Measurements from ENCODE around the gene SMARCC2. TPM values are rescaled to one million over a fixed set of nuclear protein-coding genes. Genes with fewer than 3 reads are reported as not detected.

Gene SMARCC2
- total RNA-seq, 2 donors from 2014 or later, result 80.1 to 84.2 TPM

GRCh38 chr12:56224102-56224701, 34.9 kb upstream of the SMARCC2 start, which contains the start of gene NABP2:
Gene NABP2, plus strand, starts transcription at chr12:56224342. Its CDS starts 515 bp downstream, at chr12:56224857.
- Histone ChIP-seq H3K27me3 (no peaks in the 10 kb centered on the region), H3K4me1 (peaks cover 20% of the 10 kb centered on the region), H3K9me3 (no peaks in the 10 kb centered on the region), H3K36me3 (no peaks in the 10 kb centered on the region), H3K9ac (ENCODE audit: low read depth in 2 of 2, low read length in 2 of 2) (peak within 1 kb of the TSS; percentile 73 to 88), H3K27ac (peak within 1 kb of the TSS; percentile 92), H3K4me3 (peak within 1 kb of the TSS; percentile 70)
- peak; percentile 99 for DNase-seq
- TF ChIP-seq, protein P1, sequence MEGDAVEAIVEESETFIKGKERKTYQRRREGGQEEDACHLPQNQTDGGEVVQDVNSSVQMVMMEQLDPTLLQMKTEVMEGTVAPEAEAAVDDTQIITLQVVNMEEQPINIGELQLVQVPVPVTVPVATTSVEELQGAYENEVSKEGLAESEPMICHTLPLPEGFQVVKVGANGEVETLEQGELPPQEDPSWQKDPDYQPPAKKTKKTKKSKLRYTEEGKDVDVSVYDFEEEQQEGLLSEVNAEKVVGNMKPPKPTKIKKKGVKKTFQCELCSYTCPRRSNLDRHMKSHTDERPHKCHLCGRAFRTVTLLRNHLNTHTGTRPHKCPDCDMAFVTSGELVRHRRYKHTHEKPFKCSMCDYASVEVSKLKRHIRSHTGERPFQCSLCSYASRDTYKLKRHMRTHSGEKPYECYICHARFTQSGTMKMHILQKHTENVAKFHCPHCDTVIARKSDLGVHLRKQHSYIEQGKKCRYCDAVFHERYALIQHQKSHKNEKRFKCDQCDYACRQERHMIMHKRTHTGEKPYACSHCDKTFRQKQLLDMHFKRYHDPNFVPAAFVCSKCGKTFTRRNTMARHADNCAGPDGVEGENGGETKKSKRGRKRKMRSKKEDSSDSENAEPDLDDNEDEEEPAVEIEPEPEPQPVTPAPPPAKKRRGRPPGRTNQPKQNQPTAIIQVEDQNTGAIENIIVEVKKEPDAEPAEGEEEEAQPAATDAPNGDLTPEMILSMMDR (IDR thresholded peaks at IDR 0.05), result peak; percentile 88
- intact Hi-C loops (cut with DNase I), result loop anchor here (5.0 kb wide), 1 partner anchor 33 kb away; the partner anchor contains the start of gene ANKRD52

DNA sequence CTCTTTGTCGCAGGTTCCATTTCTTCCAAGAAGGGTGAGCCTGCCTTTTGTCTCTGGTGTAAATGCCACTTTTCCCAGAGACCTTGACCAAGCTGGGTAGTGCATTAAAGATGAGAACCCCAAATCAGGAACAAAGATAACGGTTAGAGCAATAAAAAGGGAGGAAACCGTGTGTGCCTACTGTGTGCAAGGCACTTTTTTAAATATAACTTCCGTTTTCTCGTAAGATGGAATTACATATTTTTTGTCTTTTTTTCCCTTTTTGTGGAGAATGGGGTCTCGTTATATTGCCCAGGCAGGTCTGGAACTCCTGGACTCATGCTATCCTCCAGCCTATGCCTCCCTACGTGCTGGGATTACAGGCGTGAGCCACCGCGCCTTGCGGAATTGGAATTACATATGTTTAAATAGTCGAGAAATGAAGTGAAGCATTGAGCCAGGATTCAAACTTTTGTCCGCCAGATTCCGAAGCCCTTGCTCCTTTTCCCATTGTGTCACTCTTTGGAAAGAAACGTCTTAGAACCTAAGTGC, 34.4 kb upstream of the SMARCC2 start:
- no peaks in the 10 kb centered on the region for H3K9me3 ChIP-seq
- H3K4me3 ChIP-seq, result peak overlapping the region; percentile 70
- peaks cover 20% of the 10 kb centered on the region for H3K4me1 ChIP-seq
- no peak for DNase-seq
- H3K36me3 ChIP-seq, result no peaks in the 10 kb centered on the region
- intact Hi-C loops (cut with DNase I), result loop anchor here (5.0 kb wide), 1 partner anchor 34 kb away; the partner anchor contains the start of gene ANKRD52
- H3K9ac ChIP-seq (ENCODE audit: low read depth in 2 of 2, low read length in 2 of 2), result peak overlapping the region; percentile 13 to 88
- H3K27ac ChIP-seq, result peak overlapping the region; percentile 92
- TF ChIP-seq, protein P1 (IDR thresholded peaks at IDR 0.05), result no peak
- no peaks in the 10 kb centered on the region for H3K27me3 ChIP-seq

DNA sequence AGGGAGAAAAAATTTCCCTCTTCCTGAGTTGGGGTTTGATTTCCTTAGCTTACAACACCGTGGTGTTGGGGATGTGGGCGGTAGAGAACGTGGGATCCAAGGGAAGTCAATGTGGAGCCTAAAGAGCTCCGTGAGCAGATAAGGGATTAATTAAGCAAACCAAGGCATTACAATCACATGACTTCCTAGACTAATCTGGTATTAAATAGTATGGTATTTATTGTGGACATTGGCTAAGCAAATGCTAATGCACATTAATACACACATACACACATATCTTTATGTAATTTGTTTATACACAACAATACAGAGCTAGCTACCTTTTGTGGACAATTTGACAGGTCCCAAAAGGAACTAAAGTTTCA, 33.2 kb upstream of the SMARCC2 start:
- DNase-seq, result no peak
- intact Hi-C loops (cut with DNase I), result loop anchor here (5.0 kb wide), 1 partner anchor 35 kb away; the partner anchor contains the start of gene ANKRD52

DNA sequence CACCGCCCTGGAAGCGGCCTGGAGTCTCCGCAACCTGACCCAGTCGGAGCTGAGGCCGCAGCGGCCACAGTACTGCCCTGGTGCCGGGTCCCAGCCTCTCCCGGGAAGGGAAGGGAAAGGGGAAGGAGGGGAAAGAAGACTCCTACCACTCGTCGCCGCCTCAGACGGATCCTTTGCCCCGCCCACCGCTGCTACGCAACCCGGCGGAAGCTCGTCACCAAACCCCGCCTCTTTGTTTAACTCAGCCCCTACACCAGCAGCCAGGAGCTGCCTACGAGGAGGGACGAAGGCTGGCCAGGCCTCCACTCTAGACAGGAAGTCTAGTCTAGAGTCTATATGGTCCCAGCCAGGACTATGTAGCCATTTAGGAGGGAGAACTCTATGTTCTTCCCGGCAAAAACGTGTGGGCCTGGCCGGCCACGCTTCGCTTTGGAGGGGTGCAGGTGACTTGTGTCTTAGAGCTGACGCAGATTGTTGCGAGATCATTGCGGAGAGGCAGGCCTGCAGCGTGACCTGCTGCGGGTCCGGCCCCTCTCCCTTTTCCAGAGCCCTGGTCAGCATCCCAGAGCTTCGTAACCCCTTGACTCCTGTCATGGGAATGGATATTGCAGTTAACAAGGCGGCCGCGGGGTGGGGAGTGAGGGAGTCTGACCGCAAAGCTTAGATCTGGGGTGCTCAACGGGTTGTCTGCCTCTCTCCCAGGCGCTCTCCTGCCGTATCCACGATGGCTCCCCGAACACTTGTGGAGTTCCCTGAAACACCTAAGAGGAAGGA, 32.7 kb upstream of the SMARCC2 start, which contains the start of gene RNF41:
Gene RNF41 (minus strand): TSS at position 166 of the 774 bp plus-strand sequence. CDS start 7,875 bp downstream, outside the sequence.
- Histone ChIP-seq H3K4me1 (peaks cover 20% of the 10 kb centered on the region), H3K27ac (peak within 1 kb of the TSS; percentile 92), H3K27me3 (no peaks in the 10 kb centered on the region), H3K9ac (ENCODE audit: low read depth in 2 of 2, low read length in 2 of 2) (peak within 1 kb of the TSS; percentile 90 to 93), H3K36me3 (no peaks in the 10 kb centered on the region), H3K9me3 (no peaks in the 10 kb centered on the region), H3K4me3 (peak within 1 kb of the TSS; percentile 70)
- intact Hi-C loops (cut with DNase I), result loop anchor here (5.0 kb wide), 1 partner anchor 35 kb away; the partner anchor contains the start of gene ANKRD52
- DNase-seq, result peak; percentile 99
- TF ChIP-seq, protein P1 (IDR thresholded peaks at IDR 0.05), result no peak

More for the DNA sequence above, 33.2 kb upstream of the SMARCC2 start:
- TF ChIP-seq, protein P1 (IDR thresholded peaks at IDR 0.05), result no peak
- peak overlapping the region; percentile 60 for H3K4me3 ChIP-seq
- peak overlapping the region; percentile 80 to 93 for H3K9ac ChIP-seq (ENCODE audit: low read depth in 2 of 2, low read length in 2 of 2)
- H3K4me1 ChIP-seq, result peaks cover 20% of the 10 kb centered on the region
- H3K27ac ChIP-seq, result peak overlapping the region; percentile 92
- H3K9me3 ChIP-seq, result no peaks in the 10 kb centered on the region
- no peaks in the 10 kb centered on the region for H3K27me3 ChIP-seq
- no peaks in the 10 kb centered on the region for H3K36me3 ChIP-seq

GRCh38 chr12:56221232-56221756, 32.0 kb upstream of the SMARCC2 start:
- H3K4me3 ChIP-seq, result peak overlapping the region; percentile 60
- intact Hi-C loops (cut with DNase I), result loop anchor here (5.0 kb wide), 1 partner anchor 36 kb away; the partner anchor contains the start of gene ANKRD52
- TF ChIP-seq, protein P1 (IDR thresholded peaks at IDR 0.05), result no peak
- no peaks in the 10 kb centered on the region for H3K27me3 ChIP-seq
- peaks cover 20% of the 10 kb centered on the region for H3K4me1 ChIP-seq
- H3K36me3 ChIP-seq, result no peaks in the 10 kb centered on the region
- no peaks in the 10 kb centered on the region for H3K9me3 ChIP-seq
- peak overlapping the region; percentile 92 for H3K27ac ChIP-seq
- peak overlapping the region; percentile 90 to 93 for H3K9ac ChIP-seq (ENCODE audit: low read depth in 2 of 2, low read length in 2 of 2)
- peak; percentile 53 for DNase-seq
